Endothelial cell of umbilical vein (primary cell): ENCODE data around the gene LGALS4. TPM values are rescaled to one million over a fixed set of nuclear protein-coding genes. Genes with fewer than 3 reads are reported as not detected.

Experiments used
- BruUV-seq: library from RNA; stranded (reverse); fragments of 400-500 nt; replicated peaks from 2 replicates; lab custom pipeline; 2021; lab: Mats Ljungman, UMichigan
- CTCF ChIA-PET: fragments of 300-600, 350-600 bp; sonication (Branson Sonifier 250); formaldehyde crosslinking; loops from one replicate; lab custom pipeline; 2021; ENCODE audit warnings: antibody characterized with exemption, inconsistent platforms; lab: Charles Lee
- POLR2A ChIA-PET: fragments of 300-600, 350-600 bp; sonication (Branson Sonifier 250); formaldehyde crosslinking; loops from one replicate; lab custom pipeline; 2021; ENCODE audit warnings: antibody characterized with exemption, inconsistent platforms; lab: Charles Lee
- DNase-seq: peaks from one replicate; pipeline ENCODE4 v3.0.0-alpha.2; 2011; ENCODE audit warnings: low read depth, low spot score
- FAIRE-seq: peaks from 2 replicates; lab custom pipeline; 2011; peaks lifted over from hg19 to GRCh38; lab: Jason Lieb, UNC
- H2AFZ ChIP-seq: 2 replicates; pipeline ENCODE4 v1.6.0; 2012; ENCODE audit warnings: low read depth, low read length, control low read depth, inconsistent platforms
- H3K27ac ChIP-seq: 2 replicates; pipeline ENCODE4 v1.5.1; 2011; ENCODE audit warnings: low read depth, mild to moderate bottlenecking, control low read depth, low read length, moderate library complexity; ENCODE audit not compliant: insufficient read depth
- H3K27me3 ChIP-seq, 2 experiments: 2 replicates each; pipeline versions ENCODE4 v1.6.0 to v1.6.1; 2011; ENCODE audit warnings: low read length in 2 of 2, mixed read lengths in 1 of 2; ENCODE audit not compliant: control insufficient read depth in 2 of 2, insufficient read depth in 2 of 2
- H3K36me3 ChIP-seq, 2 experiments: 2 replicates in 1 of 2; 3 replicates in 1 of 2; pipeline ENCODE4 v1.5.1; 2011; ENCODE audit warnings: low read length in 2 of 2, mild to moderate bottlenecking in 1 of 2, moderate library complexity in 1 of 2; ENCODE audit not compliant: control insufficient read depth in 2 of 2, insufficient read depth in 2 of 2; ENCODE audit errors: extremely low read depth in 1 of 2
- H3K4me1 ChIP-seq: 3 replicates; pipeline ENCODE4 v1.5.1; 2011; ENCODE audit warnings: mild to moderate bottlenecking, low read length; ENCODE audit not compliant: control insufficient read depth, insufficient read depth; ENCODE audit errors: extremely low read depth
- H3K4me2 ChIP-seq: 2 replicates; pipeline ENCODE4 v1.6.1; 2011; ENCODE audit warnings: low read length, control low read depth, mixed read lengths; ENCODE audit not compliant: insufficient read depth
- H3K4me3 ChIP-seq, 3 experiments: fragments of 200-600 bp in 1 of 3; sonication (generic), shearing (Covaris generic) in 1 of 3; replicated peaks in 1 of 3; 2 replicates each; pipeline ENCODE4 v1.5.1; 2011 to 2016; ENCODE audit warnings: control low read depth in 3 of 3, low read length in 3 of 3, mild to moderate bottlenecking in 2 of 3, inconsistent platforms in 1 of 3, low read depth in 1 of 3, moderate library complexity in 1 of 3; ENCODE audit not compliant: insufficient read depth in 1 of 3
- H3K79me2 ChIP-seq: 2 replicates; pipeline ENCODE4 v1.6.0; 2012; ENCODE audit warnings: low read length, inconsistent platforms; ENCODE audit not compliant: control insufficient read depth, insufficient read depth
- H3K9ac ChIP-seq: replicated peaks from 2 replicates; pipeline ENCODE3; 2011; ENCODE audit warnings: low read length, control low read depth; ENCODE audit not compliant: insufficient read depth; ENCODE audit errors: extremely low read depth
- H3K9me1 ChIP-seq: replicated peaks from 3 replicates; pipeline ENCODE4 v1.6.0; 2011; ENCODE audit warnings: mild to moderate bottlenecking, low read length; ENCODE audit not compliant: control insufficient read depth, insufficient read depth; ENCODE audit errors: extremely low read depth
- H3K9me3 ChIP-seq: replicated peaks from 2 replicates; pipeline ENCODE4 v1.5.1; 2012; ENCODE audit warnings: low read length, inconsistent platforms; ENCODE audit not compliant: control insufficient read depth, insufficient read depth
- H4K20me1 ChIP-seq: replicated peaks from 2 replicates; pipeline ENCODE3; 2011; ENCODE audit warnings: mild to moderate bottlenecking, low read length; ENCODE audit not compliant: control insufficient read depth, insufficient read depth; ENCODE audit errors: extremely low read depth
- CTCF ChIP-seq, 2 donors: IDR thresholded peaks; 1 replicate in 1 of 2; 2 replicates in 1 of 2; pipeline ENCODE4 v1.5.1; 2011; ENCODE audit warnings: low read length in 2 of 2, mild to moderate bottlenecking in 2 of 2, moderate library complexity in 2 of 2, control low read depth in 1 of 2, inconsistent platforms in 1 of 2, low read depth in 1 of 2; ENCODE audit not compliant: insufficient read depth in 1 of 2; ENCODE audit errors: extremely low read depth in 1 of 2
- EZH2 ChIP-seq: IDR thresholded peaks from 2 replicates; pipeline ENCODE4 v1.6.1; 2012; ENCODE audit warnings: borderline replicate concordance, low read depth, mild to moderate bottlenecking, moderate library complexity, low read length, inconsistent platforms; ENCODE audit not compliant: severe bottlenecking
- FOS ChIP-seq: IDR thresholded peaks from 2 replicates; pipeline ENCODE4 v1.6.1; 2011; ENCODE audit warnings: mild to moderate bottlenecking, low read length, moderate library complexity, borderline replicate concordance; ENCODE audit not compliant: insufficient read depth
- GATA2 ChIP-seq: IDR thresholded peaks from 2 replicates; pipeline ENCODE4 v1.7.0; 2011; ENCODE audit warnings: low read depth, mild to moderate bottlenecking, moderate library complexity, mixed read lengths, low read length; ENCODE audit not compliant: insufficient read length, insufficient read depth
- JUN ChIP-seq: IDR thresholded peaks from 2 replicates; pipeline ENCODE4 v1.6.1; 2011; ENCODE audit warnings: borderline replicate concordance, low read depth; ENCODE audit not compliant: insufficient read length, insufficient read depth
- MAX ChIP-seq: IDR thresholded peaks from 2 replicates; pipeline ENCODE4 v1.6.1; 2011; ENCODE audit not compliant: insufficient read depth, insufficient read length
- MYC ChIP-seq: IDR thresholded peaks from one replicate; pipeline ENCODE4 v1.6.1; 2011; ENCODE audit warnings: mild to moderate bottlenecking, low read depth, low read length
- POLR2A ChIP-seq: IDR thresholded peaks from 2 replicates; pipeline ENCODE4 v1.6.1; 2012; ENCODE audit warnings: low read depth, mild to moderate bottlenecking, control low read depth, low read length
- POLR2AphosphoS5 ChIP-seq: IDR thresholded peaks from 2 replicates; pipeline ENCODE4 v1.6.1; 2012; ENCODE audit warnings: low read depth, mild to moderate bottlenecking, control low read depth, low read length, moderate library complexity; ENCODE audit not compliant: insufficient read depth
- dilution Hi-C: fragments of 300-500 bp; cut with MboI; formaldehyde crosslinking; loops from one replicate; pipeline ENCODE4 v1.15.0; 2019; ENCODE audit warnings: low sequenced_read_pairs; ENCODE audit not compliant: extremely low pct_ligation_motif_present
- intact Hi-C: fragments of 100-400 bp; cut with micrococcal nuclease; formaldehyde crosslinking; loops from one replicate; pipeline ENCODE4 v1.10.0; 2022
- polyA plus RNA-seq, 4 experiments: library from polyadenylated mRNA; depleted of rRNA in 3 of 4; stranded (reverse) in 3 of 4; unstranded in 1 of 4; fragments of >200 nt; gene quantifications; 2 replicates each; pipeline versions ENCODE4 v1.2.1 to v1.2.3, GENCODE V29; 2011 to 2012; ENCODE audit warnings: missing spikeins in 1 of 4
- total RNA-seq: library from RNA; stranded (reverse); gene quantifications from 2 replicates; pipeline ENCODE4 v1.2.3, GENCODE V29; 2021

Gene LGALS4
- total and polyA plus RNA-seq, 2 donors (not counting 3 experiments of a cell fraction or from before 2014, with no cell fraction given) = 0.19 TPM; not detected in 1

GRCh38 chr19:38793671-38794070 is 19.1 kb downstream of the LGALS4 start:
- Histone ChIP-seq H3K36me3 (no peaks in the 10 kb centered on the region), H3K27ac (no peak overlapping the region), H4K20me1 (no peaks in the 10 kb centered on the region), H3K79me2 (no peaks in the 10 kb centered on the region), H3K4me3 (no peak overlapping the region), H3K4me2 (no peak overlapping the region), H2AFZ (no peak overlapping the region), H3K9me1 (no peaks in the 10 kb centered on the region), H3K9ac (no peak overlapping the region), H3K9me3 (no peaks in the 10 kb centered on the region), H3K4me1 (peaks cover 9% of the 10 kb centered on the region), H3K27me3 (no peaks in the 10 kb centered on the region)
- CTCF ChIA-PET = interaction anchor here (1.0 kb wide), 1 partner anchor 15 kb away, joined by 3 read pairs; no protein-coding TSS in a partner anchor
- TF ChIP-seq EZH2 = no peak
- TF ChIP-seq POLR2AphosphoS5 = no peak
- no peak for TF ChIP-seq POLR2A
- no peak for TF ChIP-seq JUN
- no peak for TF ChIP-seq CTCF (IDR thresholded peaks at IDR 0.05; ENCODE audit: extremely low read depth in 1 of 2, insufficient read depth in 1 of 2, low read depth in 1 of 2, low read length in 2 of 2)
- TF ChIP-seq GATA2 = no peak
- TF ChIP-seq FOS = no peak
- TF ChIP-seq MAX = no peak
- no peak for TF ChIP-seq MYC
- BruUV-seq = no TSS peak
- POLR2A ChIA-PET = interaction anchor here (0.6 kb wide), 1 partner anchor 159 kb away, joined by 3 read pairs; no protein-coding TSS in a partner anchor
- no peak for DNase-seq
- dilution Hi-C loops (no loop called here), intact Hi-C loops (loop anchor here (5.0 kb wide), 1 partner anchor 39 kb away; the partner anchor contains the start of gene ECH1)
- FAIRE-seq = no peak
